Mesothelial cell of epicardium (in vitro differentiated cells): ENCODE measurements around the gene TSPAN2. TPM values are rescaled to one million over a fixed set of nuclear protein-coding genes. Genes with fewer than 3 reads are reported as not detected.

Source experiments
- DNase-seq, 2 experiments: peaks; one replicate each; pipeline ENCODE4 v3.0.0; 2021; ENCODE audit warnings: low spot score in 2 of 2; ENCODE audit not compliant: unreplicated experiment in 2 of 2
- H3K27ac Mint-ChIP-seq: 2 replicates; pipeline ENCODE4 v1.8.0; 2021; ENCODE audit warnings: mixed read lengths
- H3K27me3 Mint-ChIP-seq: 2 replicates; pipeline ENCODE4 v1.8.0; 2021; ENCODE audit warnings: low read depth, mixed read lengths
- H3K36me3 Mint-ChIP-seq: 2 replicates; pipeline ENCODE4 v1.8.0; 2021; ENCODE audit warnings: mixed read lengths
- H3K4me1 Mint-ChIP-seq: 2 replicates; pipeline ENCODE4 v1.8.0; 2021; ENCODE audit warnings: mixed read lengths
- H3K4me3 Mint-ChIP-seq: 2 replicates; pipeline ENCODE4 v1.8.0; 2021; ENCODE audit warnings: mild to moderate bottlenecking, moderate library complexity, mixed read lengths
- H3K9me3 Mint-ChIP-seq: 2 replicates; pipeline ENCODE4 v1.8.0; 2021; ENCODE audit warnings: mixed read lengths
- CTCF ChIP-seq: fragments of 200-600 bp; sonication (generic); IDR thresholded peaks from one replicate; pipeline ENCODE4 v1.5.0; 2021; ENCODE audit warnings: antibody characterized with exemption; ENCODE audit not compliant: unreplicated experiment
- total RNA-seq: library from RNA; stranded (reverse); gene quantifications from 3 replicates; pipeline ENCODE4 v1.2.1, GENCODE V29; 2021

Gene TSPAN2
- total RNA-seq, 1 donor from 2014 or later, result 12.1 TPM

GRCh38 chr1:115062542-115063004 lies 26.7 kb downstream of the TSPAN2 start:
- Mint-ChIP-seq H3K9me3 (peaks cover 8% of the 10 kb centered on the region), H3K27ac (peak overlapping the region; percentile 90)
- DNase-seq, result no peak

GRCh38 chr1:115060501-115060900 lies 28.8 kb downstream of the TSPAN2 start:
- Mint-ChIP-seq H3K36me3 (no peaks in the 10 kb centered on the region), H3K4me3 (no peak overlapping the region), H3K9me3 (no peaks in the 10 kb centered on the region), H3K27ac (no peak overlapping the region), H3K4me1 (peaks cover 28% of the 10 kb centered on the region), H3K27me3 (no peaks in the 10 kb centered on the region)
- no peak for TF ChIP-seq CTCF
- DNase-seq, result no peak

More at GRCh38 chr1:115062542-115063004, 26.7 kb downstream of the TSPAN2 start:
- no peaks in the 10 kb centered on the region for H3K36me3 Mint-ChIP-seq
- H3K4me1 Mint-ChIP-seq, result peaks cover 30% of the 10 kb centered on the region
- no peak for TF ChIP-seq CTCF
- H3K4me3 Mint-ChIP-seq, result no peak overlapping the region
- H3K27me3 Mint-ChIP-seq, result no peaks in the 10 kb centered on the region

GRCh38 chr1:115059316-115059715 lies 30.0 kb downstream of the TSPAN2 start:
- H3K36me3 Mint-ChIP-seq, result no peaks in the 10 kb centered on the region
- no peak for DNase-seq
- H3K27ac Mint-ChIP-seq, result no peak overlapping the region
- H3K9me3 Mint-ChIP-seq, result no peaks in the 10 kb centered on the region
- H3K4me3 Mint-ChIP-seq, result no peak overlapping the region
- no peak for TF ChIP-seq CTCF
- peaks cover 19% of the 10 kb centered on the region for H3K4me1 Mint-ChIP-seq
- no peaks in the 10 kb centered on the region for H3K27me3 Mint-ChIP-seq

GRCh38 chr1:115057661-115058254 lies 31.5 kb downstream of the TSPAN2 start:
- no peak for DNase-seq
- H3K36me3 Mint-ChIP-seq, result no peaks in the 10 kb centered on the region
- peaks cover 11% of the 10 kb centered on the region for H3K4me1 Mint-ChIP-seq

GRCh38 chr1:115056395-115056798 lies 32.9 kb downstream of the TSPAN2 start:
- Mint-ChIP-seq H3K9me3 (no peaks in the 10 kb centered on the region), H3K27ac (no peak overlapping the region), H3K4me3 (no peak overlapping the region), H3K36me3 (no peaks in the 10 kb centered on the region), H3K4me1 (peaks cover 3% of the 10 kb centered on the region), H3K27me3 (peaks cover 2% of the 10 kb centered on the region)
- TF ChIP-seq CTCF, result no peak
- peak; percentile 34 to 59 for DNase-seq

More at GRCh38 chr1:115057661-115058254, 31.5 kb downstream of the TSPAN2 start:
- no peak for TF ChIP-seq CTCF
- H3K4me3 Mint-ChIP-seq, result no peak overlapping the region
- H3K27me3 Mint-ChIP-seq, result no peaks in the 10 kb centered on the region
- H3K27ac Mint-ChIP-seq, result no peak overlapping the region
- H3K9me3 Mint-ChIP-seq, result no peaks in the 10 kb centered on the region
